ENCODE measurements around the gene LAMTOR1. TPM values are rescaled to one million over a fixed set of nuclear protein-coding genes. Genes with fewer than 3 reads are reported as not detected.

Gene LAMTOR1
- total RNA-seq, 1 experiment from 2014 or later, result 94.6 TPM

GRCh38 chr11:72058416-72059034 is 44.6 kb downstream of the LAMTOR1 start:
- H3K9me2 ChIP-seq (ENCODE audit: insufficient read depth), result no peaks in the 10 kb centered on the region
- no peak overlapping the region for H3K4me3 ChIP-seq
- H3K27me3 ChIP-seq (ENCODE audit: insufficient read depth, low read depth), result no peaks in the 10 kb centered on the region
- TF ChIP-seq EZH2 (IDR thresholded peaks at IDR 0.05; ENCODE audit: low read depth), result no peak
- no peak for TF ChIP-seq CTCF (conservative IDR thresholded peaks at IDR 0.05)
- H3F3A ChIP-seq (ENCODE audit: insufficient read depth, low read depth), result peaks cover 10% of the 10 kb centered on the region; the same call in 1 of the 2 replicates
- no peak for DNase-seq
- H3K36me3 ChIP-seq (ENCODE audit: low read depth), result peaks cover 24% of the 10 kb centered on the region
- BruUV-seq (replicated peaks), result no TSS peak
- H4K20me1 ChIP-seq (ENCODE audit: insufficient read depth), result peaks cover 16% of the 10 kb centered on the region
- ChIA-PET POLR2A (ENCODE audit: unreplicated experiment) (no interaction called here), CTCF (no interaction called here)
- H3K27ac ChIP-seq, result no peak overlapping the region
- H2AFZ ChIP-seq, result no peak overlapping the region
- no peaks in the 10 kb centered on the region for H3K9me3 ChIP-seq (ENCODE audit: insufficient read depth, low read depth)
- peaks cover 72% of the 10 kb centered on the region for H3K79me2 ChIP-seq (ENCODE audit: low read depth)
- no peak overlapping the region for H3K4me2 ChIP-seq
- no peaks in the 10 kb centered on the region for H3K4me1 ChIP-seq (replicated peaks; ENCODE audit: insufficient read depth)
- intact Hi-C loops (cut with micrococcal nuclease; ENCODE audit: unreplicated experiment), result no loop called here

DNA sequence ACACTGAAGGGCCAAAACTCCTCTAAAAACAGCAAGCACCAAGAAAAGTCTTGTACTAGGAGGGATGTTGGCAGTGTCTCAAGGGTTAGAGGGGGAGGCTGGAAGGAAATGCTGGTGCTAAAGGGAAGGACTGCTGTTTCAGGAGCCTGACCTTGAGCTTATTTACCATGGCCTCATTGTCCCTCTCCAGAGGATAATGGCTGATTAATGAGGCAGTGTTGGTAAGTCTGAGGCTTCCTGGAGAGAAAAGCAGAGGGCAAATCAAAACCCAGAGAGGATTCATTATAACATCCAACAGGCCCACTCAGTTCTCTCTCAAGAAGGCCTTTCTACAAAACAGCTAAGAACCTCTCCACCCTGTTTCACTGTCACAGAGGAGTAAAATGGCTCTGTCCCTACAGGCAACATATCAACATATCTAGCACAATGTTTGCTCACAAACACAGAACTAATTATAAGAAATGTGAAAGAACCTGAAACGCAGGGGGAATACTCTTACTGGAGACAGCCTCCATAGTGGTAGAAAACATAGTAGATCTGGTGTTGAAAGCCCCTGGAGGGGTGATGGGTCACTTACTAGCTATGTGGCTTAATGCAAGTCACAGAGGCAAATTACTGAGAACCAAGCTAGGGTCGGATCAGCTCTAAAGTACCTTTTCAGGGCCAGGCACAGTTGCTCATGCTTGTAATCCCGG is 54.2 kb downstream of the LAMTOR1 start:
- ChIA-PET CTCF (interaction anchor here (0.7 kb wide), 2 partner anchors 15 to 24 kb away, joined by 3 read pairs; no protein-coding TSS in a partner anchor), POLR2A (ENCODE audit: unreplicated experiment) (interaction anchor here (0.6 kb wide), 2 partner anchors 15 to 21 kb away, joined by 3 to 10 read pairs; no protein-coding TSS in a partner anchor)
- H3F3A ChIP-seq (ENCODE audit: insufficient read depth, low read depth), result no peaks in the 10 kb centered on the region
- intact Hi-C loops (cut with micrococcal nuclease; ENCODE audit: unreplicated experiment), result no loop called here
- H3K9me2 ChIP-seq (ENCODE audit: insufficient read depth), result no peaks in the 10 kb centered on the region
- H3K79me2 ChIP-seq (ENCODE audit: low read depth), result peaks cover 62% of the 10 kb centered on the region
- TF ChIP-seq EZH2 (IDR thresholded peaks at IDR 0.05; ENCODE audit: low read depth), result no peak
- no peak overlapping the region for H2AFZ ChIP-seq
- BruUV-seq (replicated peaks), result no TSS peak
- no peaks in the 10 kb centered on the region for H3K9me3 ChIP-seq (ENCODE audit: insufficient read depth, low read depth)
- H3K4me3 ChIP-seq, result no peak overlapping the region
- no peak overlapping the region for H3K27ac ChIP-seq
- H4K20me1 ChIP-seq (ENCODE audit: insufficient read depth), result 0 out of 2 replicates have a peak, but pooled peaks cover 16% of the 10 kb centered on the region
- peaks cover 12% of the 10 kb centered on the region; the same call in 1 of the 2 replicates for H3K36me3 ChIP-seq (ENCODE audit: low read depth)
- no peaks in the 10 kb centered on the region for H3K27me3 ChIP-seq (ENCODE audit: insufficient read depth, low read depth)
- no peaks in the 10 kb centered on the region for H3K4me1 ChIP-seq (replicated peaks; ENCODE audit: insufficient read depth)
- no peak overlapping the region for H3K4me2 ChIP-seq
- no peak for DNase-seq

Small RNA genes lying within 50 kb of the gene (microRNA-seq; reads per million reads assigned to microRNA genes)
- gene MIR3165 (ENCODE audit: borderline number of aligned reads, borderline replicate concordance), result not detected

Other genes starting within 250 kb of the LAMTOR1 start
- not detected in 2 replicates for gene DEFB131B, start 224.8 kb downstream of the LAMTOR1 start, total RNA-seq (2021)
- gene XNDC1N, start 174.7 kb downstream of the LAMTOR1 start, total RNA-seq (2021), result 19.3 and 23.4 TPM in 2 replicates
- 40.5 and 41.2 TPM in 2 replicates for gene RNF121, start 174.3 kb downstream of the LAMTOR1 start, total RNA-seq (2021)
- gene IL18BP, start 104.4 kb downstream of the LAMTOR1 start, total RNA-seq (2021), result 16.9 and 17.9 TPM in 2 replicates
- gene NUMA1, start 22.8 kb downstream of the LAMTOR1 start, total RNA-seq (2021), result 221 and 267 TPM in 2 replicates
- gene LRRC51, start 22.4 kb downstream of the LAMTOR1 start, total RNA-seq (2021), result 17.5 and 19.6 TPM in 2 replicates
- not detected in 2 replicates for gene TOMT, start 2.6 kb upstream of the LAMTOR1 start, total RNA-seq (2021)
- gene ANAPC15, start 9.4 kb upstream of the LAMTOR1 start, total RNA-seq (2021), result 77.2 and 97.8 TPM in 2 replicates
- not detected in 2 replicates for gene FOLR3, start 32.4 kb upstream of the LAMTOR1 start, total RNA-seq (2021)
- gene FOLR1, start 88.8 kb upstream of the LAMTOR1 start, total RNA-seq (2021), result 4.7 and 5.0 TPM in 2 replicates
- gene FOLR2, start 113.5 kb upstream of the LAMTOR1 start, total RNA-seq (2021), result not detected in 2 replicates
- gene INPPL1, start 121.5 kb upstream of the LAMTOR1 start, total RNA-seq (2021), result 195 and 199 TPM in 2 replicates
- not detected in 2 replicates for gene PHOX2A, start 140.9 kb upstream of the LAMTOR1 start, total RNA-seq (2021)